EL (cell line): Measurements from ENCODE around the gene MAPKAP1.

Experiments used
- DNase-seq: peaks from one replicate; pipeline ENCODE4 v3.0.0-alpha.2; 2016

MAPKAP1 gene

DNA sequence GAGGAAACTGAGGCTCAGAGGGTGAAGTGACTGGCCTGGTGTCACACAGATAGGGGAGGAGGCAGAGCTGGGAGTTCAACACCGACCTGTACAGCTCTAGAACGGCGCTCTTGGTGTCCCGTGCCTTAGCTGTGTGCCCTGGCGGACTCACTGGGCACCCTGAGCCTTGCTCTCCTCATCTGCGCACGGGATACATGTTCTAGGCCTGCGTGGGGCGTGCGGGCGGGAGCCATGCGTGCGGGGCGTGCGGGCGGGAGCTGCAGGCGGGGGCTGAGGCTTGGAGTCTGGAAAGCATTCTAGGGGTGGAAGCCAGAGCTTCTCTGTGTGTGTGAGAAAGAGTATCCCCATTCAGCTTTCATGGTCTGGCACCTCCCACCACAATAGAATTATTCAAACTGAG lies 280.1 kb downstream of the MAPKAP1 start:
- no peak for DNase-seq

GRCh38 chr9:125425901-125426515 lies 281.0 kb downstream of the MAPKAP1 start:
- DNase-seq: no peak

DNA sequence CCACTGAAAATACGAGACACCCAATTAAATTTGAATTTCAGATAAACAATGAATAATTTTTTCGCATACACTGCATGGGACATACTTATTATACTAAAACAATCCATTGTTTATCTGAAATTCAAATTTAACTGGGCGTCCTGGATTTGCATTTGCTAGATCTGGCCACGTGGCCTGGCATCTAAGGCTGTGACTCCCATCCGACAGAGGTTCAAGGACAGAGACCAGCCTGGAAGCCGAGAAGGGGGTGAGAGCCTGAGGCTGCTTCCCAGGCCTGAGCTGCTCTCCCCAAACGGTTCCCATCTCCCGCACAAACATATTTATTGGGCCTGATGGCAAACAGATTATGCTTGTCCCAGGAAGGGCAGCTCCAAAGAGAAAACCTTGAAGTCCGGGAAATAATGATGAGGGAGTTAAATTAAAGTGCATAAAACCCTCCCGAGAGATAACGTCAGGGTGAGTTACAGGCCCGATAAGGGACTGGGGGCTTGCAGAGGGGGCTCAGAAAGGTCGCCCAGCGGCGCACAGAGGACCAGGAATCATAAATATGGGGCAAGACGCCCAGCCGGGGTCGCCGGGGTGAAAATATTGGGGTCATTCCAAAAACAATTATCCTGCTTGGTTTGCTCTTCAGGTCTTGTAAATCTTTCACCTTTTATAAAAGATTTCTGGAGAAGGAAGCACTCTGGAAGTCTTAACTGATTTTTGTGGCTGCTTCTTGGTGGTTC lies 281.7 kb downstream of the MAPKAP1 start:
- DNase-seq: no peak

- DNase-seq: no peak
These were observed 283.0 kb downstream of the MAPKAP1 start for GRCh38 chr9:125423964-125424363.

DNA sequence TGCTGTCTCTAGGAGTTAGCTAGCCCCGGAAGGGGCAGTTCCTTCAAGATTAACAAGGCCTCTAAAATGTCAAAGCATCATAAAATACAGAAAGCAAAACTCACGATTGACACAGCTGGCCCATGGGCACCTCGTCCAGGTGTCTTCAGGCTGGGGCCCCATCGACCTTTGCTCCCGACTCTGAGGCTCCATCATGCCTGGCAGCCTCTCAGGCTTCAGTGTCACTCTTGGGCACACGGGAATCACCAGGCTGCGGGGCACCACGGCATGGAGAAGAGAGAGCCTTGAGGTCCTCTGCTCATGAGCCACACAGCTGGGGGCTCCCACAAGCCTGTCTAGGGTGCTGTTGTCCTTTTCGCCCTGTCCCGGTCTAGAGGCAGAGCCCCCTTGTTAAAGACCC lies 284.2 kb downstream of the MAPKAP1 start:
- DNase-seq: no peak

DNA sequence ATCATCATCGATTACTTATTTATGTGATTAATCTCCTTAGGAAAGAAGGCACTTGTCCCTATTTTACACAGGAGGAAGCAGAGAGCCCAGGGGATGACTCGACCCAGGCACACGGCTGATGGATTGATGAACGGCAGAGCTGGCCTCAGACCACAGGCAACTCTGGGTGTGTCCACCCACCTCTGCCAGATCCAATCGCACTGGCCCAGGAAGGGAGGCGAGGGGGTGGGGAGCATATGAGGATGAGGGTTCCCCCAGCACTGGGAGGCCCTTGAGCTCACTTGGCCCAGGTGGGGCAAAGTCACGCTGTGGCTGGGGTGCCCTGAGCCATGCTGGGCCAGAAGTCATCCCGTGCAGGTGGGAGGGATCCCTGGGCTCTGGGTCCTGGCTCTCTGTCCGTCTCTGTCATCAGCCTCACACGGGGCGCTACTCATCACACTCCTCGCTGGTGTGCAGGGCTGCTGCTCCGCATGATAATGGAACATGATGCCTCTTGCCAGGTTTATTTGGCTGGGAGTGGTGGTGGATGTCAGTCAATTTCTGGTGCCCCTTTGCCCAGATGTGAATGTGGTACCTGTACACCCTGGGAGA lies 285.3 kb downstream of the MAPKAP1 start:
- DNase-seq: no peak

- no peak for DNase-seq
These were observed 285.8 kb downstream of the MAPKAP1 start for GRCh38 chr9:125421166-125421565.

GRCh38 chr9:125418404-125418803 lies 288.6 kb downstream of the MAPKAP1 start:
- DNase-seq: no peak

- no peak for DNase-seq
These were observed 290.5 kb downstream of the MAPKAP1 start for GRCh38 chr9:125416517-125416916.

DNA sequence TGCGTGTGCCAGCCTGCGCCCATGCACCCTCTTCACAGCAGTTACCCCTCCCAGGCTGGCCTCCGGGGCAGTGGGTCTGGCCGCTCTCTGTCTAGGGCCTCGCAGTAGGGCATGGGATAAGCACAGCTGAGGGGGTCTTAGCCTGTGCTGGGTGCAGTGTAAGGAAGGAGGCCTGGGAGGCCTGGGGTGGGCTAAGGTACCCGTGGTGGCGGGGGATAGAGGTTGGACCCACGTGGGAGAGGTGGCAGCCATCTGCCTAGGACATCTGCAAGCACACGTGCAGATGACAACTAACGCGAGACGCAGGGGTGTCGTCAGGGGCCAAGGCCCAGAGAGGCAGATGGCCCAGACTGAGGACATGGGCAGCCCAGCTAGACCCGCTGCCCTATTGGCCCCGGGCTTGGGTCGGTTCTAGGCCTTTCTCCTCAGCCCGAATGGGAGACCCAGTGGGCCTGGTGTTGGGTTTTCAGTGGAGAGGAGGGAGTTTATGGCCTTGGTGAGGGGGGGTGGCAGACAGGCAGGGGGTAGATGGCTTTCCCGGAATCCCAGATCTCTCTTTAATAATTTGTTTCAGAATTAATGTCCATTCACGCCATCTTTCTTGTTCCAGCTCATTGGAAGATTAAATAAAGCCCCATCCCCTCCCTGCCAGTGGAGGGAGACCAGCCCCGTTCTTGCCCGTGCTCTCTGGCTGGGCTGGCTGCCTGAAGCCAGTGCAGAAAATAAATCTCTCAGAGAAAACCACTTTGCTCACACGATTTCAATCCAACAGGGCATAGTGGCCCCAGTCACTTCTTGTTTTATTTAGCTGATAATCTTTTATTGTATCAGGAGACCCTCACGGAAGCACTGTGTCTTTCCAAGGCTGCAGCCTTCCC lies 291.2 kb downstream of the MAPKAP1 start:
- no peak for DNase-seq

GRCh38 chr9:125413579-125413978 lies 293.4 kb downstream of the MAPKAP1 start:
- DNase-seq: no peak

- DNase-seq: no peak
These were observed 294.8 kb downstream of the MAPKAP1 start for GRCh38 chr9:125412166-125412565.

- DNase-seq: no peak
These were observed 295.7 kb downstream of the MAPKAP1 start for GRCh38 chr9:125411171-125411756.

- DNase-seq: no peak
These were observed 296.5 kb downstream of the MAPKAP1 start for GRCh38 chr9:125410522-125410894.

- peak; percentile 41 for DNase-seq
These were observed 297.1 kb downstream of the MAPKAP1 start for GRCh38 chr9:125409637-125410521.

GRCh38 chr9:125409217-125409636 lies 297.8 kb downstream of the MAPKAP1 start:
- DNase-seq: no peak

GRCh38 chr9:125407974-125408900 lies 298.8 kb downstream of the MAPKAP1 start:
- DNase-seq: peak; percentile 77

GRCh38 chr9:125407432-125407973 lies 299.5 kb downstream of the MAPKAP1 start:
- no peak for DNase-seq

DNA sequence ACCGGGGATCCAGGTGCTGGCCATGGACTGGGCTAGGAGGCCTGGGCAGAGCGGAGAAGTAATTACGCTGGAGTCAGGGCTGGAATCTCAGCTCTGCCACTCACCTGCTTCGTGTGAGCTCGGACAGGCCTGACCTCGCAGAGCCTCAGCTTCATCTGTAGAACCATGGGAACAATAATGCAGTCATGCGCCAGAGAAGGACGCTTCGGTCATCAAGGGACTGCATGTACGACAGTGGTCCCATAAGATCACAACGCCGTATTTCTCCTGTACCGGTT lies 300.3 kb downstream of the MAPKAP1 start:
- no peak for DNase-seq

GRCh38 chr9:125405938-125406809 lies 300.8 kb downstream of the MAPKAP1 start:
- DNase-seq: peak; percentile 41
